H9 (cell line): ENCODE results near the gene RAB6A. TPM values are rescaled to one million over a fixed set of nuclear protein-coding genes. Genes with fewer than 3 reads are reported as not detected.
A peak's percentile ranks its signal among the peaks of the same experiment; 100 is the strongest.

Experiments used
- DNase-seq: peaks from one replicate; pipeline ENCODE4 v3.0.0-alpha.2; 2017
- H2AFZ ChIP-seq: one replicate; pipeline ENCODE4 v1.6.1; 2013; ENCODE audit warnings: mild to moderate bottlenecking, low read length, control low read depth, moderate library complexity
- H2AK5ac ChIP-seq: 2 replicates; pipeline ENCODE4 v1.6.1; 2013; ENCODE audit warnings: low read length, control low read depth, mixed read lengths; ENCODE audit not compliant: insufficient read length
- H2BK120ac ChIP-seq: one replicate; pipeline ENCODE4 v1.6.1; 2013; ENCODE audit warnings: low read depth, mild to moderate bottlenecking, low read length, control low read depth, inconsistent platforms; ENCODE audit not compliant: poor library complexity, severe bottlenecking
- H2BK12ac ChIP-seq: 2 replicates; pipeline ENCODE4 v1.6.1; 2013; ENCODE audit warnings: low read length, control low read depth, mixed read lengths, low read depth; ENCODE audit not compliant: insufficient read length
- H2BK15ac ChIP-seq: 2 replicates; pipeline ENCODE4 v1.6.1; 2013; ENCODE audit warnings: low read depth, low read length, control low read depth
- H2BK20ac ChIP-seq: one replicate; pipeline ENCODE4 v1.6.1; 2013; ENCODE audit warnings: low read depth, mild to moderate bottlenecking, low read length, control low read depth, inconsistent platforms; ENCODE audit not compliant: poor library complexity, severe bottlenecking
- H2BK5ac ChIP-seq: 2 replicates; pipeline ENCODE4 v1.6.1; 2013; ENCODE audit warnings: low read length, control low read depth, mixed read lengths; ENCODE audit not compliant: insufficient read length
- H3K14ac ChIP-seq: 2 replicates; pipeline ENCODE4 v1.6.1; 2013; ENCODE audit warnings: low read length, control low read depth; ENCODE audit not compliant: insufficient read depth
- H3K18ac ChIP-seq: 2 replicates; pipeline ENCODE4 v1.6.1; 2013; ENCODE audit warnings: low read depth, mild to moderate bottlenecking, mixed read lengths, low read length, control low read depth; ENCODE audit not compliant: insufficient read length
- H3K23ac ChIP-seq: 2 replicates; pipeline ENCODE4 v1.6.1; 2013; ENCODE audit warnings: low read length, control low read depth, mixed read lengths, low read depth; ENCODE audit not compliant: insufficient read length
- H3K23me2 ChIP-seq: 2 replicates; pipeline ENCODE4 v1.6.1; 2013; ENCODE audit warnings: low read depth, mild to moderate bottlenecking, mixed read lengths, low read length, control low read depth; ENCODE audit not compliant: insufficient read length, poor library complexity, severe bottlenecking
- H3K27ac ChIP-seq: 2 replicates; pipeline ENCODE4 v1.5.1; 2013; ENCODE audit warnings: low read length, control low read depth, mixed read lengths, low read depth; ENCODE audit not compliant: insufficient read length
- H3K27me3 ChIP-seq: 2 replicates; pipeline ENCODE4 v1.6.1; 2013; ENCODE audit warnings: low read length, control low read depth, inconsistent platforms; ENCODE audit not compliant: insufficient read depth
- H3K4ac ChIP-seq: 2 replicates; pipeline ENCODE4 v1.6.1; 2013; ENCODE audit warnings: low read depth, mild to moderate bottlenecking, control low read depth, inconsistent platforms, low read length, moderate library complexity
- H3K4me1 ChIP-seq: 2 replicates; pipeline ENCODE4 v1.6.1; 2013; ENCODE audit warnings: low read length, control low read depth, inconsistent platforms; ENCODE audit not compliant: insufficient read depth
- H3K4me2 ChIP-seq: 2 replicates; pipeline ENCODE4 v1.6.1; 2013; ENCODE audit warnings: low read length, control low read depth, mixed read lengths; ENCODE audit not compliant: insufficient read length, insufficient read depth
- H3K56ac ChIP-seq: 2 replicates; pipeline ENCODE4 v1.6.1; 2013; ENCODE audit warnings: low read depth, mild to moderate bottlenecking, mixed read lengths, low read length, control low read depth; ENCODE audit not compliant: insufficient read length
- H3K79me1 ChIP-seq: 2 replicates; pipeline ENCODE4 v1.6.1; 2013; ENCODE audit warnings: low read depth, mild to moderate bottlenecking, moderate library complexity, low read length, control low read depth, inconsistent platforms; ENCODE audit not compliant: insufficient read depth, poor library complexity, severe bottlenecking
- H3K79me2 ChIP-seq: 2 replicates; pipeline ENCODE4 v1.6.1; 2013; ENCODE audit warnings: low read length, control low read depth, inconsistent platforms; ENCODE audit not compliant: insufficient read depth
- H3K9ac ChIP-seq: 2 replicates; pipeline ENCODE4 v1.6.1; 2013; ENCODE audit warnings: low read length, control low read depth, mixed read lengths; ENCODE audit not compliant: insufficient read length; ENCODE audit errors: extremely low read depth
- H3K9me3 ChIP-seq: one replicate; pipeline ENCODE4 v1.6.1; 2013; ENCODE audit warnings: low read depth, low read length, inconsistent platforms; ENCODE audit not compliant: control insufficient read depth
- H3T11ph ChIP-seq: one replicate; pipeline ENCODE4 v1.6.1; 2013; ENCODE audit warnings: mild to moderate bottlenecking, low read length, control low read depth, inconsistent platforms
- H4K20me1 ChIP-seq: one replicate; pipeline ENCODE4 v1.6.1; 2013; ENCODE audit not compliant: control insufficient read depth, insufficient read length, insufficient read depth
- H4K5ac ChIP-seq: 2 replicates; pipeline ENCODE4 v1.6.1; 2013; ENCODE audit warnings: low read depth, mild to moderate bottlenecking, mixed read lengths, low read length, control low read depth; ENCODE audit not compliant: insufficient read length
- H4K8ac ChIP-seq: replicated peaks from 2 replicates; pipeline ENCODE4 v1.6.1; 2013; ENCODE audit warnings: low read length, control low read depth, mixed read lengths, low read depth; ENCODE audit not compliant: insufficient read length
- H4K91ac ChIP-seq: 2 replicates; pipeline ENCODE4 v1.6.1; 2013; ENCODE audit warnings: low read depth, mild to moderate bottlenecking, moderate library complexity, mixed read lengths, low read length, control low read depth; ENCODE audit not compliant: insufficient read length
- H3K27ac Mint-ChIP-seq, 3 experiments: 2 replicates in 2 of 3; 3 replicates in 1 of 3; pipeline ENCODE4 v1.8.0; 2020 to 2021; ENCODE audit warnings: mixed read lengths in 3 of 3, mild to moderate bottlenecking in 1 of 3, moderate library complexity in 1 of 3
- H3K27me3 Mint-ChIP-seq: 2 replicates; pipeline ENCODE4 v1.8.0; 2021; ENCODE audit warnings: low read depth, mild to moderate bottlenecking, moderate library complexity, mixed read lengths
- H3K36me3 Mint-ChIP-seq, 3 experiments: 2 replicates in 2 of 3; 3 replicates in 1 of 3; pipeline ENCODE4 v1.8.0; 2020 to 2021; ENCODE audit warnings: low read depth in 3 of 3, mixed read lengths in 3 of 3; ENCODE audit not compliant: insufficient read depth in 1 of 3
- H3K4me1 Mint-ChIP-seq, 2 experiments: 2 replicates each; pipeline ENCODE4 v1.8.0; 2020; ENCODE audit warnings: mixed read lengths in 2 of 2
- H3K4me3 Mint-ChIP-seq, 2 experiments: 2 replicates in 1 of 2; 3 replicates in 1 of 2; pipeline ENCODE4 v1.8.0; 2020 to 2021; ENCODE audit warnings: mild to moderate bottlenecking in 2 of 2, mixed read lengths in 2 of 2, moderate library complexity in 1 of 2
- H3K9me3 Mint-ChIP-seq, 2 experiments: 2 replicates in 1 of 2; 3 replicates in 1 of 2; pipeline ENCODE4 v1.8.0; 2020; ENCODE audit warnings: mild to moderate bottlenecking in 2 of 2, mixed read lengths in 2 of 2, moderate library complexity in 1 of 2
- CTCF ChIP-seq: fragments of 200-600 bp; sonication (generic); conservative IDR thresholded peaks from 3 replicates; pipeline ENCODE4 v1.8.0; 2021; ENCODE audit warnings: antibody characterized with exemption, mild to moderate bottlenecking
- WGBS: extraction: QIAGEN DNeasy Blood & Tissue Kit; methylation state at CpG from one replicate; pipeline ENCODE4 v1.1.7; 2013; ENCODE audit warnings: missing lambda C conversion rate, low lambda C conversion rate, mixed read lengths; ENCODE audit not compliant: insufficient read length; ENCODE audit errors: extremely low coverage; 5-methylcytosine and 5-hydroxymethylcytosine counted together
- total RNA-seq: library from RNA; stranded (reverse); gene quantifications from 2 replicates; pipeline ENCODE4 v1.2.1, GENCODE V29; 2021

RAB6A gene
- total RNA-seq, 1 experiment from 2014 or later, result 72.8 TPM

GRCh38 chr11:73789279-73789670, 28.4 kb upstream of the RAB6A start:
- no peak for DNase-seq
- Histone ChIP-seq H3K4me1 (no peaks in the 10 kb centered on the region), H2BK20ac (no peak overlapping the region), H3K9ac (no peak overlapping the region), H4K20me1 (no peaks in the 10 kb centered on the region), H4K8ac (no peak overlapping the region), H3K4me2 (no peak overlapping the region), H3K4ac (no peak overlapping the region), H2AK5ac (no peak overlapping the region), H3K79me1 (no peaks in the 10 kb centered on the region), H2BK5ac (no peak overlapping the region), H3T11ph (no peak overlapping the region), H2BK12ac (no peak overlapping the region), H2BK120ac (no peak overlapping the region), H3K23ac (no peak overlapping the region), H2AFZ (no peak overlapping the region), H3K79me2 (no peaks in the 10 kb centered on the region), H3K27me3 (no peaks in the 10 kb centered on the region), H3K56ac (no peak overlapping the region), H2BK15ac (no peak overlapping the region), H3K27ac (no peak overlapping the region), H3K23me2 (no peaks in the 10 kb centered on the region), H3K14ac (no peak overlapping the region), H4K91ac (no peak overlapping the region), H3K18ac (no peak overlapping the region), H4K5ac (no peak overlapping the region), H3K9me3 (no peaks in the 10 kb centered on the region)
- peak overlapping the region in 1 of 3 experiments; percentile 16; a peak in 1 of 7 replicates for H3K27ac Mint-ChIP-seq
- H3K4me1 Mint-ChIP-seq, result peaks cover 16 to 18% of the 10 kb centered on the region in 2 experiments
- TF ChIP-seq CTCF, result no peak
- H3K9me3 Mint-ChIP-seq, result no peaks in the 10 kb centered on the region
- WGBS, result no CpG with 5 or more reads among the region's 5 CpGs
- no peaks in the 10 kb centered on the region; the same call in 1 of the 2 replicates for H3K27me3 Mint-ChIP-seq
- no peak overlapping the region; a peak in 1 of 5 replicates for H3K4me3 Mint-ChIP-seq
- peaks cover 0 to 4% (median 3%) of the 10 kb centered on the region in 3 experiments; a peak in 2 of 7 replicates for H3K36me3 Mint-ChIP-seq
